OCI-LY1 (cell line): ENCODE data around the gene RNFT2.

Experiments
- EZH2 ChIP-seq: fragments of 200-600 bp; sonication (generic), shearing (Covaris generic); IDR thresholded peaks from 2 replicates; pipeline ENCODE4 v1.8.0; 2017; ENCODE audit warnings: borderline replicate concordance, mixed run types, mild to moderate bottlenecking, antibody characterized with exemption, low read length, moderate library complexity, mixed read lengths
- TF ChIP-seq, protein P1 (sequence below): fragments of 200-600 bp; sonication (generic), shearing (Covaris generic); IDR thresholded peaks from 2 replicates; pipeline ENCODE4 v1.5.1; 2017; ENCODE audit warnings: mild to moderate bottlenecking, antibody characterized with exemption, low read length, moderate library complexity, mixed read lengths

- TF ChIP-seq, protein P1, sequence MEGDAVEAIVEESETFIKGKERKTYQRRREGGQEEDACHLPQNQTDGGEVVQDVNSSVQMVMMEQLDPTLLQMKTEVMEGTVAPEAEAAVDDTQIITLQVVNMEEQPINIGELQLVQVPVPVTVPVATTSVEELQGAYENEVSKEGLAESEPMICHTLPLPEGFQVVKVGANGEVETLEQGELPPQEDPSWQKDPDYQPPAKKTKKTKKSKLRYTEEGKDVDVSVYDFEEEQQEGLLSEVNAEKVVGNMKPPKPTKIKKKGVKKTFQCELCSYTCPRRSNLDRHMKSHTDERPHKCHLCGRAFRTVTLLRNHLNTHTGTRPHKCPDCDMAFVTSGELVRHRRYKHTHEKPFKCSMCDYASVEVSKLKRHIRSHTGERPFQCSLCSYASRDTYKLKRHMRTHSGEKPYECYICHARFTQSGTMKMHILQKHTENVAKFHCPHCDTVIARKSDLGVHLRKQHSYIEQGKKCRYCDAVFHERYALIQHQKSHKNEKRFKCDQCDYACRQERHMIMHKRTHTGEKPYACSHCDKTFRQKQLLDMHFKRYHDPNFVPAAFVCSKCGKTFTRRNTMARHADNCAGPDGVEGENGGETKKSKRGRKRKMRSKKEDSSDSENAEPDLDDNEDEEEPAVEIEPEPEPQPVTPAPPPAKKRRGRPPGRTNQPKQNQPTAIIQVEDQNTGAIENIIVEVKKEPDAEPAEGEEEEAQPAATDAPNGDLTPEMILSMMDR, result no peak
- no peak for TF ChIP-seq EZH2
Measured at GRCh38 chr12:116901612-116902011, 163.5 kb downstream of the RNFT2 start.
